Measurements from ENCODE around the gene KLK14. TPM values are rescaled to one million over a fixed set of nuclear protein-coding genes. Genes with fewer than 3 reads are reported as not detected.

Gene KLK14
- total RNA-seq, 6 experiments from 2014 or later, result 0.17 to 0.18 TPM; not detected in 4

DNA sequence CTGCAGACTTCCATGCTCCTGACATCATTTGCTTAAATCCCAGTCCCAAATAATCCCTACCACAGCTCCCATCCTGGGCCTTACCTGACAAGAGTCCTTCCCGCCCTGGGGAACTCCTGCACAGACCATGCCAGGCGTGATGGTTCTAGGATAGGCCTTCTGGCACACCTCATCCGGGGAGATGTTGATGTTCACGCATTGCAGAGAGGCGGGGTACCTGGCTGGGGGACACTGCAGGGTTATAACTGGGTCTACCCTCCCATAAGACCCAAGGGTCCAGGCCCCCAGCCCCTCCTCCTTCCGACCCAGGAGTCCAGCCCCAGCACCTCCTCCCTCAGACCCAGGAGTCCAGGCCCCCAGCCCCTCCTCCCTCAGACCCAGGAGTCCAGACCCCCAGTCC lies 4.0 kb downstream of the KLK14 start:
- Histone ChIP-seq H3K27ac (no peak overlapping the region), H3K4me3 (no peak overlapping the region), H3K4me1 (no peaks in the 10 kb centered on the region), H3K27me3 (no peaks in the 10 kb centered on the region), H3K36me3 (no peaks in the 10 kb centered on the region), H3K9me3 (peaks cover 0 to 2% (median 0%) of the 10 kb centered on the region in 4 donors)
- no peak for TF ChIP-seq POLR2A (IDR thresholded peaks at IDR 0.05)
- no CpG with 5 or more reads among the region's 6 CpGs for WGBS (ENCODE audit: insufficient coverage, low coverage, low lambda C conversion rate, missing lambda C conversion rate)
- intact Hi-C loops (cut with DNase I), result no loop called here
- DNase-seq (no peak), ATAC-seq (no peak)

DNA sequence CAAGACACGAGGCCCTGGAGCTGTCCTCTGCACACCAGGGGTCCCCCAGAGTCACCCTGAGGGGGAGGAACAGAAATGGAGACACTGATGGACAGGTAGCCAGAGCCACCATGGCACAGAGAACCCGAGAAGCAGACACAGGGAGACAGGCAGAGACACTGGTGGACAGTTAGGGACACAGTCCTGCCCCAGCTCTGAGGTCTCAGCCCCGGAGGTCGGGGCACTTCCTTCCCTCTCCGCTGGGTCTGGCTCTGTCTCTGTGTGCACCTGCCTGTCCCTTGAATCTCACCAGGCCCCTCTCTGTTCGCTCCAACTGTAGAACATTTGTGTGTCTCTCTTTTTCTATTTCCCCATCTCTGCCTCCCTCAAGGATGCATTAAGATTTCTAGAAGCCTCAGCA lies 4.6 kb downstream of the KLK14 start:
- intact Hi-C loops (cut with DNase I), result no loop called here
- WGBS (ENCODE audit: insufficient coverage, low coverage, low lambda C conversion rate, missing lambda C conversion rate), result 20% methylated on average over 1 of the region's 6 CpGs
- H3K4me1 ChIP-seq, result no peaks in the 10 kb centered on the region
- ATAC-seq, result peak in 1 of 4 donors; percentile 16
- H3K9me3 ChIP-seq, result peaks cover 0 to 5% (median 0%) of the 10 kb centered on the region in 4 donors
- no peaks in the 10 kb centered on the region for H3K36me3 ChIP-seq
- TF ChIP-seq POLR2A (IDR thresholded peaks at IDR 0.05), result no peak
- TF ChIP-seq, protein P1, sequence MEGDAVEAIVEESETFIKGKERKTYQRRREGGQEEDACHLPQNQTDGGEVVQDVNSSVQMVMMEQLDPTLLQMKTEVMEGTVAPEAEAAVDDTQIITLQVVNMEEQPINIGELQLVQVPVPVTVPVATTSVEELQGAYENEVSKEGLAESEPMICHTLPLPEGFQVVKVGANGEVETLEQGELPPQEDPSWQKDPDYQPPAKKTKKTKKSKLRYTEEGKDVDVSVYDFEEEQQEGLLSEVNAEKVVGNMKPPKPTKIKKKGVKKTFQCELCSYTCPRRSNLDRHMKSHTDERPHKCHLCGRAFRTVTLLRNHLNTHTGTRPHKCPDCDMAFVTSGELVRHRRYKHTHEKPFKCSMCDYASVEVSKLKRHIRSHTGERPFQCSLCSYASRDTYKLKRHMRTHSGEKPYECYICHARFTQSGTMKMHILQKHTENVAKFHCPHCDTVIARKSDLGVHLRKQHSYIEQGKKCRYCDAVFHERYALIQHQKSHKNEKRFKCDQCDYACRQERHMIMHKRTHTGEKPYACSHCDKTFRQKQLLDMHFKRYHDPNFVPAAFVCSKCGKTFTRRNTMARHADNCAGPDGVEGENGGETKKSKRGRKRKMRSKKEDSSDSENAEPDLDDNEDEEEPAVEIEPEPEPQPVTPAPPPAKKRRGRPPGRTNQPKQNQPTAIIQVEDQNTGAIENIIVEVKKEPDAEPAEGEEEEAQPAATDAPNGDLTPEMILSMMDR (IDR thresholded peaks at IDR 0.05), result no peak
- no peak for DNase-seq
- H3K27me3 ChIP-seq, result no peaks in the 10 kb centered on the region
- H3K4me3 ChIP-seq, result no peak overlapping the region
- H3K27ac ChIP-seq, result no peak overlapping the region

DNA sequence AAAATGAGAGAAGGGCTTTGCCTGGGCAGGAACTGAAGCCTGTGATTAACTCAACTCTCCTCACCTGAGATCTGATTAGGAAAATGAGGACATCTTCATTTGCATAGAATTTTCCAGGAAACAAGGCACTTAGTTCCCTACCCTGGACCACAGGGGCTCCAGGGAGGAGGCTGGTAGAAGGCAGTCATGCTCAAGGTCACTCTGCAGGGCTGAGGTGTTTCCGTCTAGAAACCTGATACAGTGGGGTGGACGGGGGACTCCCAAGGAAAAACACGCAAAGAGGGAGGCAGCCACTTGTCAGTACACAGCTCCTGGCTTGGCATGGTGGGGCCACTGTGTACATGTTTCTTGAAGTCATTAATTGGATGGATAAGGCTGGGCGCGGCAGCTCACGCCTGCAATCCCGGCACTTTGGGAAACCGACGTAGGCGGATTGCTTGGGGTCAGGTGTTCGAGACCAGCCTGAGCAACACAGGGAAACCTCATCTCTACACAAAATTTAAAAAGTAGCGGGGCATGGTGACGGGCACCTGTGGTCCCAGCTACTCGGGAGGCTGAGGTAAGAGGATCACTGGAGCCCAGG lies 6.0 kb downstream of the KLK14 start:
- no peaks in the 10 kb centered on the region for H3K27me3 ChIP-seq
- TF ChIP-seq, protein P1 (IDR thresholded peaks at IDR 0.05), result no peak
- TF ChIP-seq POLR2A (IDR thresholded peaks at IDR 0.05), result no peak
- H3K36me3 ChIP-seq, result no peaks in the 10 kb centered on the region
- DNase-seq, result no peak
- H3K9me3 ChIP-seq, result peaks cover 0 to 5% (median 0%) of the 10 kb centered on the region in 4 donors
- no peak overlapping the region for H3K4me3 ChIP-seq
- WGBS (ENCODE audit: insufficient coverage, low coverage, low lambda C conversion rate, missing lambda C conversion rate), result 79% methylated on average over 14 of the region's 14 CpGs
- intact Hi-C loops (cut with DNase I), result no loop called here
- no peak overlapping the region for H3K27ac ChIP-seq
- ATAC-seq, result no peak
- no peaks in the 10 kb centered on the region for H3K4me1 ChIP-seq

DNA sequence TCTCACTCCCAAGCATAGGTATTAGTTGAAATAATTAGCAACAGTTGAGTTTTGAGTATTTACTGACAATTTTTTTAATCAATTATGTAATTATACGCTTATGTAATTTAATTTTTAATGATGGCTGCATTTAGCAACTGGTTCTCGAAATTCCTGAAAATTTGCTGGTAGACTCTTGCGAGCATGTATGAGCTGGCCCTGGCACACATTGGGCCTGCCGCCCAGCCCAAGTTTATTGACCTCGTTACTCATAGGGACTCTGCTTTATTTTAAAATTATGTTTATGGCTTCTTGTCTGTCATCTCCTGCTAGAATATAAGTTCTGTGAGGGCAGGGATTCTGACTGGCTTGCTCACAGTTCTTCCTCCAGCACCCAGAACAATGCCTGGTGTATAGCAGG lies 6.7 kb downstream of the KLK14 start:
- Histone ChIP-seq H3K9me3 (peaks cover 0 to 5% (median 0%) of the 10 kb centered on the region in 4 donors), H3K27ac (no peak overlapping the region), H3K4me3 (no peak overlapping the region), H3K4me1 (no peaks in the 10 kb centered on the region), H3K36me3 (no peaks in the 10 kb centered on the region), H3K27me3 (no peaks in the 10 kb centered on the region)
- 53% methylated on average over 5 of the region's 5 CpGs for WGBS (ENCODE audit: insufficient coverage, low coverage, low lambda C conversion rate, missing lambda C conversion rate)
- intact Hi-C loops (cut with DNase I), result no loop called here
- no peak for ATAC-seq
- TF ChIP-seq, protein P1 (IDR thresholded peaks at IDR 0.05), result no peak
- TF ChIP-seq POLR2A (IDR thresholded peaks at IDR 0.05), result no peak
- DNase-seq, result no peak

DNA sequence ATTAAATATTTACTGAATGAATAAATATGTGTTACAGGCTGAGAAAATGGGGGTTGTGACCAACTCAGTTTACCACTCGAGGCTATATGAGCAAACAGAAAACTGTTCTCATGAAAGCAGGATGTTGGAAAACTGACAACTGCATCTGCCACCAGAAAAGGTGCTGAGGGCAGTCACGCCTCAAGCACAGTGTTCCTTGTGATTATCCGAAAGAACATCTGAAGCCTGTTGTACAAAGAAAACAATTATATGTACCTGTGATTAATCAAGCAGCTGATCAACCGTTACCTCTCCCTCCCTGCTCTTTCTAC lies 11.6 kb downstream of the KLK14 start:
- ATAC-seq (no peak), DNase-seq (no peak)
- intact Hi-C loops (cut with DNase I), result no loop called here
- no peaks in the 10 kb centered on the region for H3K4me1 ChIP-seq
- TF ChIP-seq POLR2A (IDR thresholded peaks at IDR 0.05), result no peak
- TF ChIP-seq, protein P1 (IDR thresholded peaks at IDR 0.05), result no peak
- no peaks in the 10 kb centered on the region for H3K36me3 ChIP-seq
- H3K4me3 ChIP-seq, result no peak overlapping the region
- H3K27me3 ChIP-seq, result no peaks in the 10 kb centered on the region
- WGBS (ENCODE audit: insufficient coverage, low coverage, low lambda C conversion rate, missing lambda C conversion rate), result 41% methylated on average over 4 of the region's 4 CpGs
- H3K27ac ChIP-seq, result no peak overlapping the region
- peaks cover 0 to 5% (median 0%) of the 10 kb centered on the region in 4 donors for H3K9me3 ChIP-seq
